Liver (tissue), 9 donors: ENCODE results near the gene PIPOX. TPM values are rescaled to one million over a fixed set of nuclear protein-coding genes. Genes with fewer than 3 reads are reported as not detected.

Source experiments
- DNase-seq: peaks from one replicate; pipeline ENCODE4 v3.0.0-alpha.2; 2017; ENCODE audit warnings: low spot score
- H3K27ac ChIP-seq, 2 donors: one replicate each; pipeline ENCODE4 v1.7.0; 2013; ENCODE audit warnings: inconsistent platforms in 2 of 2, low read length in 2 of 2, control low read depth in 1 of 2, low read depth in 1 of 2, mild to moderate bottlenecking in 1 of 2
- H3K27me3 ChIP-seq, 4 donors: one replicate each; pipeline versions ENCODE4 v1.6.1 to v1.7.0; 2013; ENCODE audit warnings: low read length in 3 of 4, inconsistent platforms in 1 of 4, mild to moderate bottlenecking in 1 of 4, moderate library complexity in 1 of 4; ENCODE audit not compliant: control insufficient read depth in 4 of 4, insufficient read depth in 4 of 4
- H3K36me3 ChIP-seq, 4 donors: one replicate each; pipeline versions ENCODE4 v1.6.1 to v1.7.0; 2013; ENCODE audit warnings: low read length in 3 of 4, mild to moderate bottlenecking in 3 of 4, low read depth in 1 of 4, moderate library complexity in 1 of 4; ENCODE audit not compliant: control insufficient read depth in 4 of 4, insufficient read depth in 3 of 4
- H3K4me1 ChIP-seq, 4 donors: one replicate each; pipeline versions ENCODE4 v1.6.1 to v1.7.0; 2013; ENCODE audit warnings: low read length in 3 of 4, mild to moderate bottlenecking in 3 of 4, moderate library complexity in 1 of 4; ENCODE audit not compliant: control insufficient read depth in 4 of 4, insufficient read depth in 4 of 4
- H3K4me3 ChIP-seq, 3 donors: one replicate each; pipeline versions ENCODE4 v1.6.1 to v1.7.0; 2013; ENCODE audit warnings: low read length in 3 of 3, control low read depth in 1 of 3, low read depth in 1 of 3, mild to moderate bottlenecking in 1 of 3
- H3K9ac ChIP-seq, 2 donors: one replicate each; pipeline ENCODE4 v1.7.0; 2013; ENCODE audit warnings: low read length in 2 of 2, mild to moderate bottlenecking in 2 of 2, moderate library complexity in 2 of 2, control low read depth in 1 of 2, low read depth in 1 of 2
- H3K9me3 ChIP-seq, 4 donors: one replicate each; pipeline versions ENCODE4 v1.6.1 to v1.7.0; 2013; ENCODE audit warnings: low read length in 3 of 4; ENCODE audit not compliant: control insufficient read depth in 4 of 4
- FOXA1 ChIP-seq: IDR thresholded peaks from 2 replicates; pipeline ENCODE4 v1.6.1; 2016; ENCODE audit warnings: antibody characterized with exemption
- FOXA2 ChIP-seq: IDR thresholded peaks from 2 replicates; pipeline ENCODE4 v1.6.1; 2016; ENCODE audit warnings: antibody characterized with exemption
- HNF4A ChIP-seq, 2 donors: conservative IDR thresholded peaks; 2 replicates each; pipeline ENCODE4 v1.6.1; 2016; ENCODE audit warnings: antibody characterized with exemption in 2 of 2, mild to moderate bottlenecking in 2 of 2
- NR2F2 ChIP-seq: IDR thresholded peaks from 2 replicates; pipeline ENCODE4 v1.6.1; 2016; ENCODE audit warnings: antibody characterized with exemption
- RAD21 ChIP-seq, 2 donors: IDR thresholded peaks; 2 replicates each; pipeline ENCODE4 v1.6.1; 2016; ENCODE audit warnings: antibody characterized with exemption in 2 of 2, mild to moderate bottlenecking in 2 of 2
- RXRA ChIP-seq, 2 donors: IDR thresholded peaks; 2 replicates each; pipeline ENCODE4 v1.6.1; 2017 to 2018; ENCODE audit warnings: antibody characterized with exemption in 2 of 2, mild to moderate bottlenecking in 1 of 2
- SP1 ChIP-seq: IDR thresholded peaks from 2 replicates; pipeline ENCODE4 v1.6.1; 2018; ENCODE audit warnings: antibody characterized with exemption, mild to moderate bottlenecking
- TAF1 ChIP-seq: conservative IDR thresholded peaks from 2 replicates; pipeline ENCODE4 v1.6.1; 2016; ENCODE audit warnings: antibody characterized with exemption, mild to moderate bottlenecking
- whole genome bisulfite sequencing: extraction: QIAGEN DNeasy Blood & Tissue Kit; methylation state at CpG from one replicate; pipeline ENCODE4 v1.1.7; 2013; 5-methylcytosine and 5-hydroxymethylcytosine counted together
- polyA plus RNA-seq, 2 donors: library from polyadenylated mRNA; stranded (reverse) in 1 of 2; unstranded in 1 of 2; fragments of 200-250 nt in 1 of 2; fragments of >200 nt in 1 of 2; fragmentation: Nextera tagmentation in 1 of 2; extraction: Ambion mirVana in 1 of 2; gene quantifications; one replicate each; pipeline versions ENCODE4 v1.2.1 to v1.2.3, GENCODE V29; 2013 to 2015
- total RNA-seq, 2 donors: library from RNA; depleted of rRNA; stranded (reverse); fragments of >200 nt; gene quantifications; one replicate each; pipeline ENCODE4 v1.2.3, GENCODE V29; 2014
- TF ChIP-seq, protein P1 (sequence below): IDR thresholded peaks from 2 replicates; pipeline ENCODE4 v1.6.1; 2016; ENCODE audit warnings: antibody characterized with exemption
- TF ChIP-seq, protein P2 (sequence below): IDR thresholded peaks from 2 replicates; pipeline ENCODE4 v1.6.1; 2016; ENCODE audit warnings: antibody characterized with exemption
- TF ChIP-seq, protein P3 (sequence below): fragments of 150-350 bp; IDR thresholded peaks from 2 replicates; pipeline ENCODE4 v1.5.1; 2017; ENCODE audit warnings: improper control_type of control experiment, low read depth, low read length; ENCODE audit not compliant: missing input control
- TF ChIP-seq, protein P4 (sequence below): IDR thresholded peaks from 2 replicates; pipeline ENCODE4 v1.6.1; 2016; ENCODE audit warnings: antibody characterized with exemption, mild to moderate bottlenecking
- TF ChIP-seq, protein P5 (sequence below): IDR thresholded peaks from 2 replicates; pipeline ENCODE4 v1.6.1; 2016; ENCODE audit warnings: antibody characterized with exemption
- donor health status: healthy.
- donor health status: healthy.
- donor health status: healthy.
- donor health status: healthy.
- donor health status: healthy.

The PIPOX gene
- total and polyA plus RNA-seq, 4 donors: 19.3 to 227 (median 158) TPM

DNA sequence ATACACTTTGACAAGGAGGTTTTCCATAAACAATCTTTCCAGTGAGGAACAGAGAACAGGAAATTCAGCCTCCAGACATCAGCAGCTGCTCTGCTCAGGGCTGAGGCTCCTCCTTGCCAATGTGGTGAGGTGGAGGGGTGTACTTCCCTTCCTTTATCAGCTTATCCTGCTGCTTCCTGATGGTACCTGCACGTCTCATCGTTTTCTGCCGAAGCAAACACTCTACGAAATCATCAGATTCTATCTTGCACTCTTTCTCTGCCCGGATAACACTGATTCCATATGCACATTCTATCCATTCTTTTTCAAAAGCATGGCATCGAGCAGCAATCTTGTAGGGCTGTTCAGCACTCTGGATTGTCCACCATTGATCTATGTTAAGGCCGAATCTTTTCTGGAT is 21.7 kb upstream of the PIPOX start:
- Histone ChIP-seq H3K4me3 (no peak overlapping the region), H3K9me3 (no peaks in the 10 kb centered on the region), H3K36me3 (no peaks in the 10 kb centered on the region), H3K27ac (no peak overlapping the region), H3K9ac (no peak overlapping the region), H3K27me3 (no peaks in the 10 kb centered on the region), H3K4me1 (peaks cover 0 to 8% (median 2%) of the 10 kb centered on the region in 4 donors)
- no peak for DNase-seq
- WGBS: 82% methylated on average over 7 of the region's 7 CpGs
- no peak for TF ChIP-seq FOXA1
- TF ChIP-seq NR2F2: no peak
- TF ChIP-seq HNF4A (conservative IDR thresholded peaks at IDR 0.05): no peak
- TF ChIP-seq, protein P1, sequence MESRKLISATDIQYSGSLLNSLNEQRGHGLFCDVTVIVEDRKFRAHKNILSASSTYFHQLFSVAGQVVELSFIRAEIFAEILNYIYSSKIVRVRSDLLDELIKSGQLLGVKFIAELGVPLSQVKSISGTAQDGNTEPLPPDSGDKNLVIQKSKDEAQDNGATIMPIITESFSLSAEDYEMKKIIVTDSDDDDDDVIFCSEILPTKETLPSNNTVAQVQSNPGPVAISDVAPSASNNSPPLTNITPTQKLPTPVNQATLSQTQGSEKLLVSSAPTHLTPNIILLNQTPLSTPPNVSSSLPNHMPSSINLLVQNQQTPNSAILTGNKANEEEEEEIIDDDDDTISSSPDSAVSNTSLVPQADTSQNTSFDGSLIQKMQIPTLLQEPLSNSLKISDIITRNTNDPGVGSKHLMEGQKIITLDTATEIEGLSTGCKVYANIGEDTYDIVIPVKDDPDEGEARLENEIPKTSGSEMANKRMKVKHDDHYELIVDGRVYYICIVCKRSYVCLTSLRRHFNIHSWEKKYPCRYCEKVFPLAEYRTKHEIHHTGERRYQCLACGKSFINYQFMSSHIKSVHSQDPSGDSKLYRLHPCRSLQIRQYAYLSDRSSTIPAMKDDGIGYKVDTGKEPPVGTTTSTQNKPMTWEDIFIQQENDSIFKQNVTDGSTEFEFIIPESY: no peak

DNA sequence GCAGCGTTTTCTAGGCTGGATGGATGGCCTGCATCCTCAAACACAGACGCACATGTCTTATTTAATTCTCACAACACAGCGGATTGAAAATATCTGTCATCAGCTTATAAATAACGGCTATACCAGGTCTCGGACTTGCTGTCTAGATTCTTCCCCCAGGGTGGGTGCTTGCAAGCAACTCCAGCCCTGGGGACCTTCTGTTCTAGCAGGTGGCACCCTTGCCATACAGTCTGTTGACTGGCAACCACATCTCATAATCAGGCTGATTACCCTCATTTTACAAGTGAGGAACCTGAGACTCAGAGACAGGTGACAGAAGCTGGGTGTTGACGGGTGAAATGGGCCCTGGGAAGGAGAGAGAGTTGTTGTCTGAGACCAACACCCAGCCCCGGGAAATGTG is 20.9 kb upstream of the PIPOX start:
- Histone ChIP-seq H3K4me1 (peaks cover 0 to 8% (median 2%) of the 10 kb centered on the region in 4 donors), H3K27ac (no peak overlapping the region), H3K36me3 (no peaks in the 10 kb centered on the region), H3K4me3 (no peak overlapping the region), H3K27me3 (no peaks in the 10 kb centered on the region), H3K9me3 (no peaks in the 10 kb centered on the region), H3K9ac (no peak overlapping the region)
- TF ChIP-seq FOXA1: no peak
- TF ChIP-seq HNF4A (conservative IDR thresholded peaks at IDR 0.05): no peak
- TF ChIP-seq SP1: no peak
- no peak for TF ChIP-seq TAF1
- TF ChIP-seq, protein P2, sequence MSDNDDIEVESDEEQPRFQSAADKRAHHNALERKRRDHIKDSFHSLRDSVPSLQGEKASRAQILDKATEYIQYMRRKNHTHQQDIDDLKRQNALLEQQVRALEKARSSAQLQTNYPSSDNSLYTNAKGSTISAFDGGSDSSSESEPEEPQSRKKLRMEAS: no peak
- TF ChIP-seq, protein P3, sequence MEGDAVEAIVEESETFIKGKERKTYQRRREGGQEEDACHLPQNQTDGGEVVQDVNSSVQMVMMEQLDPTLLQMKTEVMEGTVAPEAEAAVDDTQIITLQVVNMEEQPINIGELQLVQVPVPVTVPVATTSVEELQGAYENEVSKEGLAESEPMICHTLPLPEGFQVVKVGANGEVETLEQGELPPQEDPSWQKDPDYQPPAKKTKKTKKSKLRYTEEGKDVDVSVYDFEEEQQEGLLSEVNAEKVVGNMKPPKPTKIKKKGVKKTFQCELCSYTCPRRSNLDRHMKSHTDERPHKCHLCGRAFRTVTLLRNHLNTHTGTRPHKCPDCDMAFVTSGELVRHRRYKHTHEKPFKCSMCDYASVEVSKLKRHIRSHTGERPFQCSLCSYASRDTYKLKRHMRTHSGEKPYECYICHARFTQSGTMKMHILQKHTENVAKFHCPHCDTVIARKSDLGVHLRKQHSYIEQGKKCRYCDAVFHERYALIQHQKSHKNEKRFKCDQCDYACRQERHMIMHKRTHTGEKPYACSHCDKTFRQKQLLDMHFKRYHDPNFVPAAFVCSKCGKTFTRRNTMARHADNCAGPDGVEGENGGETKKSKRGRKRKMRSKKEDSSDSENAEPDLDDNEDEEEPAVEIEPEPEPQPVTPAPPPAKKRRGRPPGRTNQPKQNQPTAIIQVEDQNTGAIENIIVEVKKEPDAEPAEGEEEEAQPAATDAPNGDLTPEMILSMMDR: no peak
- TF ChIP-seq NR2F2: no peak
- TF ChIP-seq, protein P4, sequence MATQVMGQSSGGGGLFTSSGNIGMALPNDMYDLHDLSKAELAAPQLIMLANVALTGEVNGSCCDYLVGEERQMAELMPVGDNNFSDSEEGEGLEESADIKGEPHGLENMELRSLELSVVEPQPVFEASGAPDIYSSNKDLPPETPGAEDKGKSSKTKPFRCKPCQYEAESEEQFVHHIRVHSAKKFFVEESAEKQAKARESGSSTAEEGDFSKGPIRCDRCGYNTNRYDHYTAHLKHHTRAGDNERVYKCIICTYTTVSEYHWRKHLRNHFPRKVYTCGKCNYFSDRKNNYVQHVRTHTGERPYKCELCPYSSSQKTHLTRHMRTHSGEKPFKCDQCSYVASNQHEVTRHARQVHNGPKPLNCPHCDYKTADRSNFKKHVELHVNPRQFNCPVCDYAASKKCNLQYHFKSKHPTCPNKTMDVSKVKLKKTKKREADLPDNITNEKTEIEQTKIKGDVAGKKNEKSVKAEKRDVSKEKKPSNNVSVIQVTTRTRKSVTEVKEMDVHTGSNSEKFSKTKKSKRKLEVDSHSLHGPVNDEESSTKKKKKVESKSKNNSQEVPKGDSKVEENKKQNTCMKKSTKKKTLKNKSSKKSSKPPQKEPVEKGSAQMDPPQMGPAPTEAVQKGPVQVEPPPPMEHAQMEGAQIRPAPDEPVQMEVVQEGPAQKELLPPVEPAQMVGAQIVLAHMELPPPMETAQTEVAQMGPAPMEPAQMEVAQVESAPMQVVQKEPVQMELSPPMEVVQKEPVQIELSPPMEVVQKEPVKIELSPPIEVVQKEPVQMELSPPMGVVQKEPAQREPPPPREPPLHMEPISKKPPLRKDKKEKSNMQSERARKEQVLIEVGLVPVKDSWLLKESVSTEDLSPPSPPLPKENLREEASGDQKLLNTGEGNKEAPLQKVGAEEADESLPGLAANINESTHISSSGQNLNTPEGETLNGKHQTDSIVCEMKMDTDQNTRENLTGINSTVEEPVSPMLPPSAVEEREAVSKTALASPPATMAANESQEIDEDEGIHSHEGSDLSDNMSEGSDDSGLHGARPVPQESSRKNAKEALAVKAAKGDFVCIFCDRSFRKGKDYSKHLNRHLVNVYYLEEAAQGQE: no peak
- TF ChIP-seq, protein P1: no peak
- no peak for TF ChIP-seq RXRA (IDR thresholded peaks at IDR 0.05)
- no peak for TF ChIP-seq RAD21 (IDR thresholded peaks at IDR 0.05)
- TF ChIP-seq, protein P5, sequence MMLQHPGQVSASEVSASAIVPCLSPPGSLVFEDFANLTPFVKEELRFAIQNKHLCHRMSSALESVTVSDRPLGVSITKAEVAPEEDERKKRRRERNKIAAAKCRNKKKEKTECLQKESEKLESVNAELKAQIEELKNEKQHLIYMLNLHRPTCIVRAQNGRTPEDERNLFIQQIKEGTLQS: no peak
- no peak for TF ChIP-seq FOXA2
- no peak for DNase-seq
- 92% methylated on average over 7 of the region's 7 CpGs for whole genome bisulfite sequencing
